Liver (tissue), 3 donors: Measurements from ENCODE around the gene DESI1.

Experiments
- CTCF ChIP-seq: fragments of 150-350 bp; IDR thresholded peaks from 2 replicates; pipeline ENCODE4 v1.5.1; 2017; ENCODE audit warnings: improper control_type of control experiment, low read depth, low read length; ENCODE audit not compliant: missing input control
- EGR1 ChIP-seq, 2 donors: IDR thresholded peaks; 2 replicates each; pipeline ENCODE4 v1.6.1; 2016 to 2018; ENCODE audit warnings: antibody characterized with exemption in 2 of 2, low read depth in 2 of 2
- FOXA1 ChIP-seq: IDR thresholded peaks from 2 replicates; pipeline ENCODE4 v1.6.1; 2016; ENCODE audit warnings: antibody characterized with exemption
- GABPA ChIP-seq, 2 donors: IDR thresholded peaks in 1 of 2; conservative IDR thresholded peaks in 1 of 2; 2 replicates each; pipeline ENCODE4 v1.6.1; 2016; ENCODE audit warnings: antibody characterized with exemption in 2 of 2, mild to moderate bottlenecking in 1 of 2, moderate library complexity in 1 of 2
- JUND ChIP-seq, 2 donors: IDR thresholded peaks; 2 replicates each; pipeline ENCODE4 v1.6.1; 2016; ENCODE audit warnings: antibody characterized with exemption in 2 of 2
- NR2F2 ChIP-seq: IDR thresholded peaks from 2 replicates; pipeline ENCODE4 v1.6.1; 2016; ENCODE audit warnings: antibody characterized with exemption
- RAD21 ChIP-seq, 2 donors: IDR thresholded peaks; 2 replicates each; pipeline ENCODE4 v1.6.1; 2016; ENCODE audit warnings: antibody characterized with exemption in 2 of 2, mild to moderate bottlenecking in 2 of 2
- RXRA ChIP-seq, 2 donors: IDR thresholded peaks; 2 replicates each; pipeline ENCODE4 v1.6.1; 2017 to 2018; ENCODE audit warnings: antibody characterized with exemption in 2 of 2, mild to moderate bottlenecking in 1 of 2
- SP1 ChIP-seq: IDR thresholded peaks from 2 replicates; pipeline ENCODE4 v1.6.1; 2018; ENCODE audit warnings: antibody characterized with exemption, mild to moderate bottlenecking
- TAF1 ChIP-seq: conservative IDR thresholded peaks from 2 replicates; pipeline ENCODE4 v1.6.1; 2016; ENCODE audit warnings: antibody characterized with exemption, mild to moderate bottlenecking
- YY1 ChIP-seq: IDR thresholded peaks from 2 replicates; pipeline ENCODE4 v1.6.1; 2016; ENCODE audit warnings: antibody characterized with exemption, mild to moderate bottlenecking
- TF ChIP-seq, protein P1 (sequence below): IDR thresholded peaks from 2 replicates; pipeline ENCODE4 v1.6.1; 2016; ENCODE audit warnings: antibody characterized with exemption
- TF ChIP-seq, protein P2 (sequence below): IDR thresholded peaks from 2 replicates; pipeline ENCODE4 v1.6.1; 2016; ENCODE audit warnings: antibody characterized with exemption, mild to moderate bottlenecking
- donor health status: healthy.
- donor health status: healthy.

DNA sequence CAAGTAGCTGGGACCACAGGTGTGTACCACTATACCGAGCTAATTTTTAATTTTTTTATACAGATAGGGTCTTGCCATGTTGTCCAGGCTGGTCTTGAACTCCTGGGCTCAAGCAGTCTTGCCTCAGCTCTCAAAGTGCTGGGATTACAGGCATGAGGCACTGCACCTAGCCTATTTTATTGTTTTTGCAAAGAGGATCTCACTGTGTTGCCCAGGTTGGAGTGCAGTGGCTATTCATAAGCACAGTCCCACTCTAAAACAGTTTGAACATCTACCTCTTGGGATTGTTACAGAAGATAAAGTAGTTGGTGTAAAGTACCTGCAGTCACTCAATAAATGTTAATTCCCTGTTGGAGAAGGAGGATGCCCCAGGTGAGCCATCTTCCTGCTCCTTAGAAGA lies 29.4 kb upstream of the DESI1 start:
- TF ChIP-seq JUND (IDR thresholded peaks at IDR 0.05) = no peak
- no peak for TF ChIP-seq CTCF
- TF ChIP-seq YY1 = no peak
- TF ChIP-seq, protein P1, sequence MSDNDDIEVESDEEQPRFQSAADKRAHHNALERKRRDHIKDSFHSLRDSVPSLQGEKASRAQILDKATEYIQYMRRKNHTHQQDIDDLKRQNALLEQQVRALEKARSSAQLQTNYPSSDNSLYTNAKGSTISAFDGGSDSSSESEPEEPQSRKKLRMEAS = no peak
- no peak for TF ChIP-seq RXRA (IDR thresholded peaks at IDR 0.05)
- TF ChIP-seq, protein P2, sequence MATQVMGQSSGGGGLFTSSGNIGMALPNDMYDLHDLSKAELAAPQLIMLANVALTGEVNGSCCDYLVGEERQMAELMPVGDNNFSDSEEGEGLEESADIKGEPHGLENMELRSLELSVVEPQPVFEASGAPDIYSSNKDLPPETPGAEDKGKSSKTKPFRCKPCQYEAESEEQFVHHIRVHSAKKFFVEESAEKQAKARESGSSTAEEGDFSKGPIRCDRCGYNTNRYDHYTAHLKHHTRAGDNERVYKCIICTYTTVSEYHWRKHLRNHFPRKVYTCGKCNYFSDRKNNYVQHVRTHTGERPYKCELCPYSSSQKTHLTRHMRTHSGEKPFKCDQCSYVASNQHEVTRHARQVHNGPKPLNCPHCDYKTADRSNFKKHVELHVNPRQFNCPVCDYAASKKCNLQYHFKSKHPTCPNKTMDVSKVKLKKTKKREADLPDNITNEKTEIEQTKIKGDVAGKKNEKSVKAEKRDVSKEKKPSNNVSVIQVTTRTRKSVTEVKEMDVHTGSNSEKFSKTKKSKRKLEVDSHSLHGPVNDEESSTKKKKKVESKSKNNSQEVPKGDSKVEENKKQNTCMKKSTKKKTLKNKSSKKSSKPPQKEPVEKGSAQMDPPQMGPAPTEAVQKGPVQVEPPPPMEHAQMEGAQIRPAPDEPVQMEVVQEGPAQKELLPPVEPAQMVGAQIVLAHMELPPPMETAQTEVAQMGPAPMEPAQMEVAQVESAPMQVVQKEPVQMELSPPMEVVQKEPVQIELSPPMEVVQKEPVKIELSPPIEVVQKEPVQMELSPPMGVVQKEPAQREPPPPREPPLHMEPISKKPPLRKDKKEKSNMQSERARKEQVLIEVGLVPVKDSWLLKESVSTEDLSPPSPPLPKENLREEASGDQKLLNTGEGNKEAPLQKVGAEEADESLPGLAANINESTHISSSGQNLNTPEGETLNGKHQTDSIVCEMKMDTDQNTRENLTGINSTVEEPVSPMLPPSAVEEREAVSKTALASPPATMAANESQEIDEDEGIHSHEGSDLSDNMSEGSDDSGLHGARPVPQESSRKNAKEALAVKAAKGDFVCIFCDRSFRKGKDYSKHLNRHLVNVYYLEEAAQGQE = no peak
- no peak for TF ChIP-seq GABPA (IDR thresholded peaks at IDR 0.05 in 1 of 2, conservative IDR thresholded peaks at IDR 0.05 in 1 of 2)
- no peak for TF ChIP-seq TAF1
- TF ChIP-seq NR2F2 = no peak
- TF ChIP-seq SP1 = no peak
- TF ChIP-seq FOXA1 = no peak
- no peak for TF ChIP-seq RAD21 (IDR thresholded peaks at IDR 0.05)
- no peak for TF ChIP-seq EGR1 (IDR thresholded peaks at IDR 0.05; ENCODE audit: low read depth in 2 of 2)
